NCI-H146 (cell line): Measurements from ENCODE around the gene INHBC.
"Not testable (repeated sequence)": the region's sequence is repeated elsewhere in the genome, so short reads cannot be mapped to it uniquely, and the experiment has no call there.

Source experiments
- DNase-seq: peaks from one replicate; lab custom pipeline; 2025; lab: John Stamatoyannopoulos, UW

Gene INHBC

DNA sequence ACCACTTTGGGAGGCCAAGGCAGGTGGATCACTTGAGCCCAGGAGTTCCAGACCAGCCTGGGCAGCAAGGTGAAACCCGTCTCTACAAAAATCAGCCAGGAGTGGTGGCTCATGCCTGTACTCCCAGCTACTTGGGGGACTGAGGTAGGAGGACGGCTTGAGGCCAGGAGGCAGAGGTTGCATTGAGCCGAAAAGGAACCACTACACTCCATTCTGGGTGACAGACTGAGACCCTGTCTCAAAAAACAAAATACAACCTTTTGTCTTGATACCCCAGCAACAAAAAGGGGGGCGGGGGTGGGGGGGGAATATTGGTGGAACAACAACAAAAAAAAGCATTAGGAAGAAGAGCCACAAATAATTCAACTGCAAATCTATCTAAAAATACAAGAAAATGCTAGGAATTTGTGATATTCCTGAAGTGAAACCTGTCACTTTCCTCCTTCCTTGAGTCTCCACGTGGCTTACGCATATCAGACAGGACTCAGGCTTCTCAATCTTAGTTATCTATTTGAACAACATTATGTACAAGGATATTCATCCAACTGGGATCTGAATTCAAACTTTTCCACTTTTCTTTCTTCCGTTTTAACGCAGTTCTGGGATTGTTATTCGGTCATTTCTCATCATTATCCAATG is 5.0 kb upstream of the INHBC start:
- DNase-seq: no peak

DNA sequence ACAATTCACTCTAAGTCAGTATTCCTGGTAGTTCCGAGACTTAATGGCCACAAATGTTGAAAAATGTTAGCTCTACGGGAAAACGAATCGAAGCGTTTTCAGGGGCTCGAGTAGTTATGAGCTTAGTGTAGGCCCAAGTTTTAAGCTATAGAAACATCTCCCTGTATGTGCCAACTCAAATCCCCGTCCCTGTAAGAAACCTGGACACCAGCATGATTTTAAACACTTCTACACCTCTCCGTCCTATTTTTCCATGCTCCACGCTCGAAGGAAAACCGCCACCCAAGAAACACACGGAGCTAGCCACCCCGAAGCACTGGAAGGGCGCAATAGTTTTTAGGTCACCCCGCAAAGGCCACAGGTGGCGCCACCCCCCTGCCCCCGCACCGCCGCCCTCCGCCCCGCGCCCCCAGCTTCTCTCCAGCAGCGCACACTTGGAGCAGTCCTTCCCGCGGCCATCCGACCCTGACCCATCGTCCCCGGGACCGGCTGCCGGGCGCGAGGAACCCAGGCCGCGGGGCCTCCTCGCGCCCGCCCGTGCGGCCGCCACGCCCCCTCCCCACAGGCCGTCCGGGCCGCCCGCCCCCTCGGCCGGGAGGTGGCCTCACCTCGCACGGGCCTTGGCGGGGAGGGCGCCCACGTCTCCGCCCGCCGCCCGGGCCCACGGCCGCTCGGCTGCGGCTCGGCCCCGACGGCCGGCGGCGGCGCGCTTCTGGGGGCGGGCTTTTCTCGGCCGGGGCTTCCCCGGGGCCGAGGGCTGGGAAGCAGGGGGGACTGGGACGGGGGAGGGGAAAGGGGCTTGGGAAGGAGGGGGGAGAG is 4.3 kb upstream of the INHBC start:
- DNase-seq: peak; percentile 86

DNA sequence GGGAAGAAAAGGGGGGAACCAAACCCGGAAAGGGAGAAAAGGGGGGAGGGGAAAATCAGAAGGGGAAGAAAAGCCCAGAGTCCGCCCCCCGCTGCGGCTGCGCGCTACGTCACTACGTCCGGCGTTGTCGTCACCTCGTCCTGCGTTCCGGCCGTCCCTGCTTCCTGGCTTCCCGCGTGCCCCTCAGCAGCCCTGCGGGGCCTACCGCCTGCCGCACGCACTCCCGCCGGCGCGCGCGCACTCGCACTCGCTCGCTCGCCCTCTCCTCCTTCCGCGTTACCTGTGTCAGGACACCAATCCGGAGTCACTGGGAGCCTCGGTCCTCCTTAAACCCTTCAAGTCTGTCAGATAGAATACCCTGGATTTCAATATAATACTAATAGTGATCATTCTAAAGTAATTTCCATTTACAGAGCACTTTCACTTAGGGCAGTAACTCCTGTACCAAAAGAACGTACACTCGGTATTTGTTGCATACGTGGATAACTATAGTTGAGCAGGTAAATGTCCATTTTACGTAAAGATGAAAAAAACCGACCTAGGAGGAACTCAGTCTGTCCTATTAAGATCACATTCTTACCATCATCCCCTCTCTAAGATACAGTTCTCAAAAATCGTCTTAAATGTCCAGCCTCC is 3.5 kb upstream of the INHBC start, which contains the start of gene R3HDM2:
R3HDM2 (minus strand) TSS at position 113 of the 636 bp plus-strand sequence. CDS start 120,615 bp downstream, outside the sequence.
- DNase-seq: peak; percentile 96

DNA sequence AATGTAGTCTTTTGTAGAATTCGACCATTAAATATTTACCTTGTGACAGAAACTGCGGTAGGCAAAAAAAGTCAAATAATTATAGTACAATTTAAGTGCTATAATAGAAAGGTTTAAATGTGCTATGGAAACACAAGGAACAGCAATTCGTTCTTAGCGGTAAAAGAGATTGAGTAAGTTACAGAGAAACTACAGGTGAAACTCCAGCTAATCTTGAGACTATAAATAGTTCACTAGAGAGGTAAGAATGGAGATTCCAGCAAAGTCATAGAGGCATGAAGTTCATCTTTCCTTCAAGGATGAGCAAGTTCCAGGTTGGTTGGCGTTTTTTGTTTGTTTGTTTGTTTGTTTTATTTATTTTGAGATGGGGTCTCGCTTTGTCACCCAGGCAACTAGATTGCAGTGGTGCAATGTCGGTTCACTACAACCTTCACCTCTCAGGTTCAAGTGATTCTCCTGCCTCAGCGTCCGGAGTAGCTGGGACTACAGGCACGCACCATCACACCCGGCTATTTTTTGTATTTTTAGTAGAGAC is 2.9 kb upstream of the INHBC start:
- DNase-seq: no peak

DNA sequence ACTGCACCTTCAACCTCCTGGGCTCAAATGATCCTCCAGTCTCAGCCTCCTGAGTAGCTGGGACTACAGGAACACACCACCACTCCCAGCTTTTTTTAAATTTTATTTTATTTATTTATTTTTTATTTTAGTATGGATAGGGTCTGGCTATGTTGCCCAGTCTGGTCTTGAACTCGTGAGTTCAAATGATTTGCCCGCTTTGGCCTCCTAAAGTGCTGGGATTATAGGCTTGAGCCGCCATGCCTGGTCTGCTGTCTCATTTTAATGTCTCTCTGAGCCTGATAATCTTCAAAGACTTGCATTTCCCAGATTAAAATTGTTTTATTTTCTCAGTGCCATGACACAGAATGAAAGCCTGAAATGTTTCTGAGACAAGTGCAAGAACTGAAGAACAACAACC is 1.2 kb upstream of the INHBC start:
- DNase-seq: no peak

DNA sequence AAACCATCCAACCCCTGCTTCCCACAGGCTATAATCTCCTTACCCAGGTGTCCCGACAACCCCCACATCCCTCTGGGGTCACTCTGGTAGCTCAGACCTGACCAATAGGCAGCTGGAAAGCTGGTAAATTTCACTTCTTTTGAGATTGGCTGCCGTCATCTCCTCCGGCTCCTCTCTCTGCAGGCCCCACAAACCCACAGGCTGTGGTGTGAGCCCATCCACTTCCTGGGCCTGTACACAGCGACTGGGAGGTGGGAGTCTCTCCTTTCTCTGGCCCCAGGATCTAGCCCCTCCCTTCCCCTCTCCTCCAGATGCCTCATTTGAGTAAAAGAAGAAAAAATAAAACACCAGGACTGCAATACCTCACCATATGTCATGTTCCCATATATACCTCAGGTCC is 709 bp downstream of the INHBC start:
- no peak for DNase-seq

DNA sequence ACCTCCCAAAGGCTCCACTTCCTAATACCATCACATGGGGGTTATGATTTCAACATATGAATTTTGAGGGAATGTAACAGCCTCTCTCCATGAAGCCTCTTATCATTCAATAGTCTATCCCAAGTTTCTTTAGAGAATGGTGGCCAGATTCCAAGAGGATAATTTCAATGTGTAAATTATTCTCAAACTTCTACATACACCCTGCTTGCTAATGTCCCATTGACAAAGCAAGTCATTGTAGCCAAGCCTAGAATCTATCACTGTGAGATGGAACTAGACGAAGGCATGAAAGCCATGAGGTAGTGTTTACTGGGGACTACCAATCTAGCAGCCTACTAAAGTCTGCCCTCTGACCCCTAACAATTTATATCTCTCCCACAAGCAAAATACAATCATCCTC is 3.8 kb downstream of the INHBC start:
- DNase-seq: no peak

DNA sequence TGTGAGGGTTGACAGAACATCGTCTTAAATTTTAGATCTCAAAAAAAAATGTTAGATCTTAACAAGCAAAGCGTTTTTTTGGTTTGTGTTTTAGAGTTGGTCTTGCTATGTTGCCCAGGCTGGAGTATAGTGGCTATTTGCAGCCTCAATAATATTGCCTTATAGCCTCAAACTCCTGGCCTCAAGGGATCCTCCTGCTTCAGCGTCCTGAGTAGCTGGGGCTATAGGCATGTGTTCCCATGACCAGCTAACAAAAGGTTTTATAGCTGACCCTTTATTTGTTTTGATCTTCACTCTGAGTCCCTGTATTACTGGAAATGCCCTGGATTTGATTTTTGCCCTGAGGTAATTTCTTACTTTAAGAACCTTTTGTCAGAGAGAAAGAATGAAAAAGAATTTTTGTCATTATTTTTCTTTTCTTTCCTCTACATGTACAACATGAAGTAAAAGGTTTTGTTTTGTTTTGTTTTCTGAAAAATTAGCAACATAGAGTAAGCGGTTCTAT is 5.2 kb downstream of the INHBC start:
- DNase-seq: no peak

DNA sequence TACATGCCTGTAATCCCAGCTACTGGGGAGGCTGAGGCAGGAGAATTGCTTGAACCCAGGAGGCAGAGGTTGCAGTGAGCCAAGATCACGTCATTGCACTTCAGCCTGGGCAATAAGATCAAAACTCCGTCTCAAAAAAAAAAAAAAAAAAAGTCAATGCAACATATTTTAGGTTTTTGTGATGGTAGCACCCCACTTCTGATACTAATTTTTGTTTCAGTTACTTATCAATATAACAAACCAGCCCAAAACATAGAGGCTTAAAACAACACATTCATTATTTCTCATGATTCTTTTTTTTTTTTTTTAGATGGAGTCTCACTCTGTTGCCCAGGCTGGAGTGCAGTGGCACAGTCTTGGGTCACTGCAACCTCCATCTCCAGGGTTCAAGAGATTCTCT is 6.8 kb downstream of the INHBC start:
- not testable (repeated sequence) for DNase-seq

DNA sequence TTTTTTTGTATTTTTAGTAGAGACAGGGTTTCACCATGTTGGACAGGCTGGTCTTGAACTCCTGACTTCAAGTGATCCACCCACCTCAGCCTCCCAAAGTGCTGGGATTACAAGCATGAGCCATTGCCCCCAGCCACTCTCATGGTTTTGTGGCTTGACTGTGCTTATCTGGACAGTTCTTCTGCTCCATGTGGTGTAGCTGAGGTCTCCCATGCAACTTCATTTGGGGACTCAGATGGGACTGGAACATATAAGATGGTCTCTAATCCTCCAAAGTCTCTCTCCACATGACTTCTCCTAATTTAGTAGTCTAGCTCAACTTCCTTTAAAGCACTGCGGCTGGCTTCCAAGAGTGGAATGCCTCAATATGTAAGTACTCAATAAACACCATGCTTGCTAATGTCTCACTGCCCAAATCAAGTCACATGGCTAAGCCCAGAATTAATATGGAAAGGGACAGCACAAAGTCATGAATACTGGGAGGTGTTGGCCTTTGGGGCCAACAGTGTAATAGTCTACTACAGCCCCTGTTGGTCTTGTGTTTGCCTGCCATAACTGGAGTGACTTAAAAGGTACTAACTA is 7.4 kb downstream of the INHBC start:
- DNase-seq: no peak

DNA sequence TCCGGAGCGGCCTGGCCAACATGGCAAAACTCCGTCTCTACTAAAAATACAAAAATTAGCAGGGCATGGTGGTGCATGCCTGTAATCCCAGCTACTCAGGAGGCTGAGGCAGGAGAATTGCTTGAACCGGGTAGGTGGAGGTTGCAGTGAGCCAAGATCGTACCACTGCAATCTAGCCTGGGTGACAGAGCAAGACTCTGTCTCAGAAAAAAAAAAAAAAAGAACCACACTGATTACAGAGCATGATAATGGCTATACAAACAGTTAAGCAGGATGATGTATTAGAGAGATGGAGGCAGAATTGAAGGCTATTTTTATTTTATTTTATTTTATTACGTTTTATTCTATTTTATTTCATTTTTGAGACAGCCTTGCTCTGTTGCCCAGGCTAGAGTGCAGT is 9.8 kb downstream of the INHBC start:
- not testable (repeated sequence) for DNase-seq

DNA sequence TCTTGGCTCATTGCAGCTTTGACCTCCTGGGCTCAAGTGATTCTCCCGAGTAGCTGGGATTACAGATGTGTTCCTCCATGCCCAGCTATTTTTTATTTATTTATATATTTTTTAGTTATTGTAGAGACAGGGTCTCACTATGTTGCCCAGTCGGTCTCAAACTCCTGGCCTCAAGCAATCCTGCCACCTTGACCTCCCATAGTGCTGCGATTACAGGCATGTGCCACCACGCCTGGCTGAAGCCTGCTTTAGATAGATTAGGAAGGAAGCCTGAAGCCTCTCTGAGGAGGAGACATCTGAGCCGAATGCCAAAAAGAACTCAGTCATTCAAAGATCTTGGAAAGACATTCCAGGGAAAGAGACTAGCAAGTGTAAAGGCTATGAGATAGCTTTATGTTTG is 10.2 kb downstream of the INHBC start:
- no peak for DNase-seq

DNA sequence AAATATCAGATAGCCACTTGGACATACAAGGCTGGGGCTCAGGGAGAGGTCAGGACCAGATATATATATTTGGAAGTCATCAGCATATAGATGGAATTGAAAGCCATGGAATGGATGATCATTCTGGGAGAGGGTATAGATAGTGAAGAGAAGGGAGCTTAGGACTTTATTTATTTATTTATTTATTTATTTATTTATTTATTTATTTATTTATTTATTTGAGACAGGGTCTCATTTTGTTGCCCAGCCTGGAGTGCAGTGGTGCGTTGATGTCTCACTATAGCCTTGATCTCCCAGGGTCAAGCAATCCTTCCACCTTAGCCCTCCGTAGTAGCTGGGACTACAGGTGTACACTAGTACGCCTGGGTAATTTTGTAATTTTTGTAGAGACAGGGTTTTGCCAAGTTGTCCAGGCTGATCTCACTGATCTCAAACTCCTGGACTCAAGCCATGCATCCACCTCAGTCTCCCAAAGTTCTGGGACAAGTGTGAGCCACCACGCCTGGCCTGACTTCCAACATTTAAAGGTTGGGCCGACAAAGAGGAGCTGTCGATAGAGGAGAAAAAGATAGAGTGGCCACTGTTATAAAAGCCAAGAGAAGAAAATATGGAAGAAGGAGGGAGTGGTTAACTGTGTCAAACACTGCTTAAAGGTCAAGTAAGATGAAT is 11.8 kb downstream of the INHBC start:
- no peak for DNase-seq

DNA sequence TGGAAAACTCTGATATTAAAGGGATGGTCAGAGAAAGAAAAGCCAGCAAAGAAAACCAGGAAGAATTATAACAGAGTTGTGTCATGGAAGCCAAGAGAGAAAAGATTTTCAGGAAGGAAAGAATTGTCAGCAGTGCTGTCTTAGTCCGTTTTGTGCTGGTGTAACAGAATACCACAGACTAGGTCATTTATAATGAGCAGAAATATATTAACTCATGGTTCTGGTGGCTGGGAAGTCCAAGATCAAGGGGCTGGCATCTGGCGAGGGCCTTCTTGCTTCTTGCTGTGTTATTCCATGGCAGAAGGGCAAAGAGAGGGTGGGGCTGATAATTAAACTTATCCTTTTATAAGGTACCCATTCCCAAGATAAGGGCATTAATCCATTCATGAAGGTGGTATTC is 14.1 kb downstream of the INHBC start:
- no peak for DNase-seq

DNA sequence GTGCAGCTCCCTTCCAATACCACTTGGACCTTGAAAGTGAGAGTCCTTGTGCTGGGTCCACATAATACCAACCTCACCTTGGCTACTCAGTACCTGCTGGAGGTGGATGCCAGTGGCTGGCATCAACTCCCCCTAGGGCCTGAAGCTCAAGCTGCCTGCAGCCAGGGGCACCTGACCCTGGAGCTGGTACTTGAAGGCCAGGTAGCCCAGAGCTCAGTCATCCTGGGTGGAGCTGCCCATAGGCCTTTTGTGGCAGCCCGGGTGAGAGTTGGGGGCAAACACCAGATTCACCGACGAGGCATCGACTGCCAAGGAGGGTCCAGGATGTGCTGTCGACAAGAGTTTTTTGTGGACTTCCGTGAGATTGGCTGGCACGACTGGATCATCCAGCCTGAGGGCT is 14.8 kb downstream of the INHBC start:
- no peak for DNase-seq

DNA sequence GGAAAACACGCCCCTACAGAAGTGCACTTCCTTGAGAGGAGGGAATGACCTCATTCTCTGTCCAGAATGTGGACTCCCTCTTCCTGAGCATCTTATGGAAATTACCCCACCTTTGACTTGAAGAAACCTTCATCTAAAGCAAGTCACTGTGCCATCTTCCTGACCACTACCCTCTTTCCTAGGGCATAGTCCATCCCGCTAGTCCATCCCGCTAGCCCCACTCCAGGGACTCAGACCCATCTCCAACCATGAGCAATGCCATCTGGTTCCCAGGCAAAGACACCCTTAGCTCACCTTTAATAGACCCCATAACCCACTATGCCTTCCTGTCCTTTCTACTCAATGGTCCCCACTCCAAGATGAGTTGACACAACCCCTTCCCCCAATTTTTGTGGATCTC is 15.5 kb downstream of the INHBC start:
- no peak for DNase-seq

DNA sequence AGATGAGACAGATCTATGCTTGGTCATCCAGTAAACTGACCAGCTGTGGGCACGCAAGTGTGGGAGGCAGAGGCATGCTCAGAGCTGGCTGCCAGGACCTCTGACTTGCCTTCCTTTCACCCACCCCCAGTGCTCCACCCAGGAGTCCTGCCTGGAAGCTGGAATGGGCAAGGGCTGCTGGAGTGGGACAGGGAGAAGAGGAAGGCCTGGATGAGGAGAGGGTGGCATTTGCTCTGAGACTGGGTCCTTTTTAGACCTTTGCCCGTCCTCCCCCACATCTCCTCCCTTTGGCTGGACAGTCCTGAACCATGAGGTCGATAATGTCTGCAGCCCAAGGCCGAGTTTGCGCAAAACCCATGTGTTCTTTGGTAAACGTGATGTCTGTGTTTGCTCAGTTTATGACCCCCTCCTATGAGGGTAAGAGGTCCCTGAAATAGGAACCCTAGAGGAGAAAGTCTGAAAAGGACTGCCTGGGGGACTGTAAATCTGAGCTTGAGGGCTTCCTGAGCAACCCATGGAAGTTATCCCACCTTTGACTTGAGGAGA is 16.7 kb downstream of the INHBC start:
- DNase-seq: no peak

DNA sequence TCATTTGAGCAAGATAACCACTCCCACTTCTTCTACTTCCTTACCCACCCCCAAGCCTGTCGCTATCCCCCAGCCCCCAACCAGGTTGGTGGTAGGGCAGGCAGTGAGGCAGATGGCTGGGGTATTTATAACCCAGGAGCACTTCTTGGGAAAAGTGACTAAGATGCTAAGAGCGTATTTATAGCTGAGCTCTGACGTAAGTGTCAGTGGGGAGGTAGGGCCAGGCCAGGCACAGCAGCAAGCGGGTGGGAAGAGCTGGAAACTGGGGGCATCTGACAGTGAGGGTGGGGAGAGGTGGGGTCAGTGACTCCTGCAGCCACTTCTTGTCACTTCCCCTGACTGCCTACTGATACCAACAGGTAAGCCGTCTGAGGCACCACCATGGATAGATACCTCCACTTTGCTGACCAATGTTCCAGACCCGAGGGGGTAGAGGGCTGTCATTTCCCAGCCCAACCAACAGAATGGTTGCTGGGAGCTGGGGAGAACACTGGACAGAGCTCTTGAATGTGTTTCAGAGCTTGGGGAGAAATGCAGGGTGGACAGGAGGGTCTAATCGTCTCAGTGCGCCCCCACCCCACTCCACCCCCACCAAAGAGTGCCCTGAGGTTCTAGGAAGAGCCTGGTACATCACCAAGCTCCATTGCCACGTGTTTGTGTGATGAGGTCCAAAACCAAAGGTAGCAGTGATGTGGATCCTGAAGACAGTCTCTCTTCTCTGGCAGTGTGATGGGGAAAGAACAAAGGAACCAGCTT is 17.8 kb downstream of the INHBC start:
- DNase-seq: no peak

DNA sequence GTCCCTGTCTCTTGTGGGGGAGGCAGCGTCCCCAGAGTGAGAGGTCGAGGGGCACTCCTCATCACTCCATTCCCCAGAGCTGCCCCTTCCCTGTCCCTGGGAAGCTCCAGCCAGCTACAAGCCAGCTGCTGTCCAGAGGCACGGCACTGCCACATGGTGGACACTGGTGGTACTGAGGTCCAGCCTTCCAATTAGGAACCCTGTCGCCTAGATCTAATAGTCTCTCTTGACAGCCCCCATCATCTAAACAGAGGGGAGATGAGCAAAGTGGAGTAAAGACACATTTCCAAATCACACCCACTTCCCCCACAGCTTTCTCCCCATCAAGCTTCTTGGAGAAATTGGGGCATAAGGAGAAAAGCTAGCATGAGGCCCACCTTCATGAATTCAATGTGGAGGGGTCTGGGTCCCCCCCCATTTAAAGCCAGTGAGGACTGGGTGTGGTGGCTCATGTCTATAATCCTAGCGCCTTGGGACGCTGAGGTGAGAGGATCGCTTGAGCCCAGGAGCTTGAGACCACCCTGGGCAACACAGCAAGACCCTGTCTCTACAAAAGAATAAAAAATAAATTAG is 18.4 kb downstream of the INHBC start:
- DNase-seq: peak; percentile 72

DNA sequence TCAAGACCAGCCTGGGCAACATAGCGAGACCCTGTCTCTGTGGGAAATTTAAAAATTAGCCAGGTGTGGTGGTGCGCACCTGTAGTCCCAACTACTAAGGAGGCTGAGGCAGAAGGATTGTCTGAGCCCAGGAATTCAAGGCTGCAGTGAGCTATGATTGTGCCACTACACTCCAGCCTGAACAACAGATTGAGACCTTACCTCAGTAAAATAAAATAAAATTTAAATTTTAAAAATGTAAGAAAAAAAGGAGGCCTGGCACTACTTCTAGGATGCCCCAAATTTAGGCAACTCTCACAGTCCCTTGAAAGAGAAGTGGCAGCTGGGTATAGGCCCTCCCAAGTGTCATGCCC is 19.6 kb downstream of the INHBC start:
- no peak for DNase-seq
